Activated CD8-positive, alpha-beta T cell treated with anti-CD3 and anti-CD28 coated beads for 36 hours (primary cell): ENCODE data around the gene INHBE. TPM values are rescaled to one million over a fixed set of nuclear protein-coding genes. Genes with fewer than 3 reads are reported as not detected.

ENCODE experiments used
- ATAC-seq: fragments of 200-7000 bp; cut with Tn5 transposase; one replicate; pipeline ENCODE4 v1.10.0; 2021; ENCODE audit warnings: mild to moderate bottlenecking, moderate library complexity
- CTCF ChIA-PET: fragments of 350-600 bp; sonication (Branson Sonifier 250); formaldehyde crosslinking; loops from one replicate; lab custom pipeline; 2021; ENCODE audit warnings: antibody characterized with exemption; lab: Charles Lee
- POLR2A ChIA-PET: fragments of 350-600 bp; sonication (Branson Sonifier 250); formaldehyde crosslinking; loops from one replicate; lab custom pipeline; 2021; ENCODE audit warnings: antibody characterized with exemption; lab: Charles Lee
- DNase-seq: peaks from one replicate; pipeline ENCODE4 v3.0.0-alpha.2; 2020
- H3K27ac Mint-ChIP-seq: one replicate; pipeline ENCODE4 v1.8.0; 2021; ENCODE audit warnings: mild to moderate bottlenecking, mixed read lengths
- H3K27me3 Mint-ChIP-seq: one replicate; pipeline ENCODE4 v1.8.0; 2021; ENCODE audit warnings: mixed read lengths
- H3K36me3 Mint-ChIP-seq: one replicate; pipeline ENCODE4 v1.8.0; 2021; ENCODE audit warnings: low read depth, mixed read lengths
- H3K4me1 Mint-ChIP-seq: one replicate; pipeline ENCODE4 v1.8.0; 2021; ENCODE audit warnings: low read depth, mixed read lengths
- H3K4me3 Mint-ChIP-seq: one replicate; pipeline ENCODE4 v1.8.0; 2021; ENCODE audit warnings: mild to moderate bottlenecking, moderate library complexity, mixed read lengths
- H3K9me3 Mint-ChIP-seq: one replicate; pipeline ENCODE4 v1.8.0; 2021; ENCODE audit warnings: mixed read lengths
- CTCF ChIP-seq: fragments of 200-600 bp; IDR thresholded peaks from one replicate; pipeline ENCODE4 v1.8.0; 2022; ENCODE audit warnings: antibody characterized with exemption, mild to moderate bottlenecking
- intact Hi-C: fragments of 100-400 bp; cut with micrococcal nuclease; formaldehyde crosslinking; loops from one replicate; pipeline ENCODE4 v1.10.0; 2022
- total RNA-seq, 2 experiments: library from RNA; stranded (reverse); gene quantifications; one replicate each; pipeline ENCODE4 v1.2.3, GENCODE V29; 2021

The INHBE gene
- total RNA-seq, 2 experiments from 2014 or later: 1.7 to 2.3 TPM

GRCh38 chr12:57455374-57456144, 452 bp downstream of the INHBE start:
- Mint-ChIP-seq H3K4me3 (peak overlapping the region; percentile 81), H3K4me1 (peaks cover 45% of the 10 kb centered on the region), H3K27ac (peak overlapping the region; percentile 84), H3K36me3 (no peaks in the 10 kb centered on the region), H3K27me3 (peaks cover 4% of the 10 kb centered on the region), H3K9me3 (no peaks in the 10 kb centered on the region)
- no peak for TF ChIP-seq CTCF
- POLR2A ChIA-PET: interaction anchor here (0.9 to 1.5 kb wide), 4 partner anchors 20 to 25 kb away, joined by 3 to 7 read pairs (median 4); no protein-coding TSS in a partner anchor
- CTCF ChIA-PET: interaction anchor here (0.6 to 7.1 kb wide), 52 partner anchors 9 to 240 kb away, joined by 3 to 118 read pairs (median 4); partner anchors contain the start of genes INHBC, MARS1 and SHMT2
- DNase-seq (no peak), ATAC-seq (no peak)
- intact Hi-C loops: loop anchor here (5.0 to 10.0 kb wide), 2 partner anchors 151 to 193 kb away; no protein-coding TSS in a partner anchor

GRCh38 chr12:57456145-57456700, 1.1 kb downstream of the INHBE start:
- ChIA-PET CTCF (interaction anchor here (0.6 to 7.1 kb wide), 47 partner anchors 8 to 227 kb away, joined by 3 to 118 read pairs (median 4); partner anchors contain the start of genes INHBC, MARS1 and SHMT2), POLR2A (interaction anchor here (0.9 to 1.5 kb wide), 4 partner anchors 20 to 26 kb away, joined by 3 to 7 read pairs (median 4); no protein-coding TSS in a partner anchor)
- Mint-ChIP-seq H3K27ac (peak overlapping the region; percentile 75), H3K4me3 (peak overlapping the region; percentile 81), H3K27me3 (peaks cover 4% of the 10 kb centered on the region), H3K36me3 (no peaks in the 10 kb centered on the region), H3K9me3 (no peaks in the 10 kb centered on the region), H3K4me1 (peaks cover 48% of the 10 kb centered on the region)
- DNase-seq (peak; percentile 74), ATAC-seq (peak; percentile 25)
- peak; percentile 68 for TF ChIP-seq CTCF
- intact Hi-C loops: loop anchor here (5.0 to 10.0 kb wide), 2 partner anchors 151 to 194 kb away; no protein-coding TSS in a partner anchor

- CTCF ChIA-PET: interaction anchor here (1.0 to 7.1 kb wide), 22 partner anchors 11 to 228 kb away, joined by 3 to 152 read pairs (median 6); partner anchors contain the start of genes ARHGAP9, B4GALNT1, INHBC and SHMT2
- DNase-seq: no peak
- POLR2A ChIA-PET: interaction anchor here (0.7 to 1.4 kb wide), 3 partner anchors 19 to 27 kb away, joined by 3 to 4 read pairs (median 3); no protein-coding TSS in a partner anchor
- H3K4me1 Mint-ChIP-seq: peaks cover 51% of the 10 kb centered on the region
- intact Hi-C loops: loop anchor here (5.0 to 10.0 kb wide), 2 partner anchors 152 to 195 kb away; no protein-coding TSS in a partner anchor
- TF ChIP-seq CTCF: no peak
- H3K27me3 Mint-ChIP-seq: peaks cover 4% of the 10 kb centered on the region
- no peaks in the 10 kb centered on the region for H3K36me3 Mint-ChIP-seq
- no peaks in the 10 kb centered on the region for H3K9me3 Mint-ChIP-seq
- ATAC-seq: no peak
- no peak overlapping the region for H3K4me3 Mint-ChIP-seq
- no peak overlapping the region for H3K27ac Mint-ChIP-seq
Observed at GRCh38 chr12:57456737-57457490, 1.8 kb downstream of the INHBE start.

GRCh38 chr12:57458665-57459054, 3.6 kb downstream of the INHBE start:
- TF ChIP-seq CTCF: no peak
- Mint-ChIP-seq H3K36me3 (no peaks in the 10 kb centered on the region), H3K4me3 (peak overlapping the region; percentile 86), H3K27me3 (peaks cover 4% of the 10 kb centered on the region), H3K9me3 (no peaks in the 10 kb centered on the region), H3K27ac (peak overlapping the region; percentile 96), H3K4me1 (peaks cover 58% of the 10 kb centered on the region)
- ChIA-PET POLR2A (interaction anchor here (0.5 to 5.8 kb wide), 14 partner anchors 8 to 237 kb away, joined by 3 to 50 read pairs (median 3); partner anchors contain the start of genes ARHGAP9 and INHBC), CTCF (interaction anchor here (0.6 to 6.8 kb wide), 62 partner anchors 8 to 380 kb away, joined by 3 to 152 read pairs (median 4); partner anchors contain the start of genes ARHGAP9, DDIT3, INHBC and NEMP1)
- intact Hi-C loops: loop anchor here (5.0 to 10.0 kb wide), 2 partner anchors 154 to 196 kb away; no protein-coding TSS in a partner anchor
- no peak for DNase-seq
- no peak for ATAC-seq
